ENCODE results near the gene NR1I3.
"Not testable (repeated sequence)": the region's sequence is repeated elsewhere in the genome, so short reads cannot be mapped to it uniquely, and the experiment has no call there.

The NR1I3 gene

GRCh38 chr1:161261261-161262235 lies 23.5 kb upstream of the NR1I3 start:
- H3K4me3 ChIP-seq (ENCODE audit: low read depth, low read length), result no peak overlapping the region
- H3K36me3 ChIP-seq (ENCODE audit: control insufficient read depth, insufficient read depth, low read length), result no peaks in the 10 kb centered on the region
- no peak overlapping the region for H3K27ac ChIP-seq (ENCODE audit: low read depth, low read length)
- H3K9ac ChIP-seq (ENCODE audit: low read depth, low read length), result no peak overlapping the region
- peaks cover 20% of the 10 kb centered on the region for H3K4me1 ChIP-seq (ENCODE audit: control insufficient read depth, insufficient read depth, low read length)
- H3K27me3 ChIP-seq (ENCODE audit: control insufficient read depth, insufficient read depth, low read length), result peaks cover 36% of the 10 kb centered on the region
- H3K9me3 ChIP-seq (ENCODE audit: control insufficient read depth, insufficient read depth, low read length), result peaks cover 8% of the 10 kb centered on the region

- H3K9ac ChIP-seq (ENCODE audit: low read depth, low read length), result no peak overlapping the region
- H3K9me3 ChIP-seq (ENCODE audit: control insufficient read depth, insufficient read depth, low read length), result peaks cover 8% of the 10 kb centered on the region
- H3K27ac ChIP-seq (ENCODE audit: low read depth, low read length), result no peak overlapping the region
- H3K4me1 ChIP-seq (ENCODE audit: control insufficient read depth, insufficient read depth, low read length), result peaks cover 16% of the 10 kb centered on the region
- H3K4me3 ChIP-seq (ENCODE audit: low read depth, low read length), result no peak overlapping the region
- peaks cover 36% of the 10 kb centered on the region for H3K27me3 ChIP-seq (ENCODE audit: control insufficient read depth, insufficient read depth, low read length)
- H3K36me3 ChIP-seq (ENCODE audit: control insufficient read depth, insufficient read depth, low read length), result no peaks in the 10 kb centered on the region
Observed at GRCh38 chr1:161260376-161261260, 22.6 kb upstream of the NR1I3 start.

DNA sequence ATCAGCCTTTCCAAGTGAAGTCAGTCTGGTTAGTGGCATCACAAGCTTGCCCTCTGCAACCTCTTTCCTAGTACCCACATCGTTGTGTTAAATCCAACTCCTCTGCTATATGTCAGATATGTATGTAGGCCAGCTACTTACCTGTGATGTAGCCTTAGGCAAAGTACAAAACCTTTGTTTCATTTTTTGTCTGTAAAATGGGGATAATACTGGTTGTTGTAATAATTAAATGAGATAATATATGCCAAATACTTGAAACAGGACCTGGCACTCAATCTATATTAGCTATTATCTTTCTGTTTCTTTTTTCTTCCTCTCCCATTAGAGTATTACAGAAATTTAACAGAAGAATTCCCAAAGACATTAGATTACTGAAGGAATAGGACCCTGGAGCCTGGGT lies 21.8 kb upstream of the NR1I3 start:
- H3K27me3 ChIP-seq (ENCODE audit: control insufficient read depth, insufficient read depth, low read length), result peaks cover 36% of the 10 kb centered on the region
- H3K4me3 ChIP-seq (ENCODE audit: low read depth, low read length), result no peak overlapping the region
- no peak overlapping the region for H3K27ac ChIP-seq (ENCODE audit: low read depth, low read length)
- H3K4me1 ChIP-seq (ENCODE audit: control insufficient read depth, insufficient read depth, low read length), result peaks cover 16% of the 10 kb centered on the region
- H3K36me3 ChIP-seq (ENCODE audit: control insufficient read depth, insufficient read depth, low read length), result no peaks in the 10 kb centered on the region
- H3K9me3 ChIP-seq (ENCODE audit: control insufficient read depth, insufficient read depth, low read length), result peaks cover 8% of the 10 kb centered on the region
- no peak overlapping the region for H3K9ac ChIP-seq (ENCODE audit: low read depth, low read length)

- H3K27me3 ChIP-seq (ENCODE audit: control insufficient read depth, insufficient read depth, low read length), result peaks cover 36% of the 10 kb centered on the region
- H3K36me3 ChIP-seq (ENCODE audit: control insufficient read depth, insufficient read depth, low read length), result no peaks in the 10 kb centered on the region
- no peak overlapping the region for H3K27ac ChIP-seq (ENCODE audit: low read depth, low read length)
- peak overlapping the region; percentile 75 for H3K4me3 ChIP-seq (ENCODE audit: low read depth, low read length)
- peaks cover 16% of the 10 kb centered on the region for H3K4me1 ChIP-seq (ENCODE audit: control insufficient read depth, insufficient read depth, low read length)
- peaks cover 8% of the 10 kb centered on the region for H3K9me3 ChIP-seq (ENCODE audit: control insufficient read depth, insufficient read depth, low read length)
- no peak overlapping the region for H3K9ac ChIP-seq (ENCODE audit: low read depth, low read length)
Observed at GRCh38 chr1:161259345-161259702, 21.3 kb upstream of the NR1I3 start.

- H3K9me3 ChIP-seq (ENCODE audit: control insufficient read depth, insufficient read depth, low read length), result peaks cover 8% of the 10 kb centered on the region
- H3K27ac ChIP-seq (ENCODE audit: low read depth, low read length), result no peak within 1 kb of the TSS
- H3K9ac ChIP-seq (ENCODE audit: low read depth, low read length), result no peak within 1 kb of the TSS
- H3K36me3 ChIP-seq (ENCODE audit: control insufficient read depth, insufficient read depth, low read length), result no peaks in the 10 kb centered on the region
- H3K4me1 ChIP-seq (ENCODE audit: control insufficient read depth, insufficient read depth, low read length), result peaks cover 16% of the 10 kb centered on the region
- peaks cover 36% of the 10 kb centered on the region for H3K27me3 ChIP-seq (ENCODE audit: control insufficient read depth, insufficient read depth, low read length)
- peak within 1 kb of the TSS; percentile 75 for H3K4me3 ChIP-seq (ENCODE audit: low read depth, low read length)
Observed at GRCh38 chr1:161258439-161259344, 20.7 kb upstream of the NR1I3 start, which contains the start of gene PCP4L1. TSS of gene PCP4L1 (plus strand) at chr1:161258745. CDS start at chr1:161258975, 230 bp downstream.

DNA sequence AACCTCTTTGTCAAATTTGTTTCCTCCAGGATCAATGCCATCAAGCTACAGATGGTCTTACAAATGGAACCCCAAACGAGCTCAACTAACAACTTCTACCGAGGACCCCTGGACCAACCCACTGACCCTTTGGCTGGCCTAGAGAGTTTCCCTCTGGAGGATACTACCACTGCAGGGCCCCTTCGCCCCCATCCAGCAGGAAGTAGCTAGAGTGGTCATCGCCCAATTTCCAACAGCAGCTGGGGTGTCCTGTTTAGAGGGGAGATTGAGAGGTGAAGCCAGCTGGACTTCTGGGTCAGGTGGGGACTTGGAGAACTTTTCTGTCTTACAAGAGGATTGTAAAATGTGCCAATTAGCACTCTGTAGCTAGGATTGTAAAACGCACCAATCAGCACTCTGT lies 19.1 kb upstream of the NR1I3 start:
- not testable (repeated sequence) for H3K9ac ChIP-seq (ENCODE audit: low read depth, low read length); H3K9me3 ChIP-seq (ENCODE audit: control insufficient read depth, insufficient read depth, low read length); H3K36me3 ChIP-seq (ENCODE audit: control insufficient read depth, insufficient read depth, low read length); H3K27ac ChIP-seq (ENCODE audit: low read depth, low read length); H3K4me3 ChIP-seq (ENCODE audit: low read depth, low read length)
- peaks cover 36% of the 10 kb centered on the region for H3K27me3 ChIP-seq (ENCODE audit: control insufficient read depth, insufficient read depth, low read length)
- H3K4me1 ChIP-seq (ENCODE audit: control insufficient read depth, insufficient read depth, low read length), result peaks cover 16% of the 10 kb centered on the region

DNA sequence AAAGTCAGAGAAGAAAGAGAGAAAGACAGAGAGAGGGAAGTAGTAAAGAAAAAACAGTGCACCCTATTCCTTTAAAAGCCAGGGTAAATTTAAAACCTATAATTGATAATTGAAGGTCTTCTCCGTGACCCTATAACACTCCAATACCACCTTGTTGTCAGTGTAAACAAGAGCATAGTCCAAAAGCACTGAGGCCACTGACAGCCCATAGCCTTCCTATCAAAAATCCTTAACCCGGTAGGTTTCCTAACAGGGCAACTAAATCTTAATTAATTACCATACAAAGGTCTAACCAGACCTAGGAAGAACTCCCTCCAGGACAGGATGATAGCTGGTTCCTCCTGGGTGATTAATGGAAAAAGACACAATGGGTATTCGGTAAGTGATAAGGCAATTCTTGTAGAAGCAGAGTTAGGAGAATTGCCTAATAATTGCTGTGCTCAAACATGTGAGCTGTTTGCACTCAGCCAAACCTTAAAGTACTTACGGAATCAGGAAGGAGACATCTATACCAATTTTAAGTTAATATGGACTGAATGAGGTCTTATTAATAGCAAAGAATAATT lies 18.0 kb upstream of the NR1I3 start:
- Histone ChIP-seq H3K4me1 (ENCODE audit: control insufficient read depth, insufficient read depth, low read length) (peaks cover 13% of the 10 kb centered on the region), H3K27me3 (ENCODE audit: control insufficient read depth, insufficient read depth, low read length) (peaks cover 31% of the 10 kb centered on the region)
- not testable (repeated sequence) for H3K36me3 ChIP-seq (ENCODE audit: control insufficient read depth, insufficient read depth, low read length); H3K27ac ChIP-seq (ENCODE audit: low read depth, low read length); H3K9me3 ChIP-seq (ENCODE audit: control insufficient read depth, insufficient read depth, low read length); H3K4me3 ChIP-seq (ENCODE audit: low read depth, low read length); H3K9ac ChIP-seq (ENCODE audit: low read depth, low read length)

DNA sequence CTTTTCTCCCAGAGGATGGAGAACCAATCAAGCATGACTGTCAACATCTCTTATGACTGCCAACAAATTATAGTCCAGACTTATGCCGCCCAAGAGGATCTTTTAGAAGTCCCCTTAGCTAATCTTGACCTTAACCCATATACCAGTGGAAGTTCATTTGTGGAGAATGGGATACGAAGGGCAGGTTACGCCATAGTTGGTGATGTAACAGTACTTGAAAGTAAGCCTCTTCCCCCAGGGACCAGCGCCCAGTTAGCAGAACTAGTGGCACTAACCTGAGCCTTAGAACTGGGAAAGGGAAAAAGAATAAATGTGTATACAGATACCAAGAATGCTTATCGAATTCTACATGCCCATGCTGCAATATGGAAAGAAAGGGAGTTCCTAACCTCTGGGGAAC lies 17.3 kb upstream of the NR1I3 start:
- not testable (repeated sequence) for H3K9ac ChIP-seq (ENCODE audit: low read depth, low read length); H3K4me3 ChIP-seq (ENCODE audit: low read depth, low read length); H3K27ac ChIP-seq (ENCODE audit: low read depth, low read length); H3K4me1 ChIP-seq (ENCODE audit: control insufficient read depth, insufficient read depth, low read length); H3K9me3 ChIP-seq (ENCODE audit: control insufficient read depth, insufficient read depth, low read length); H3K36me3 ChIP-seq (ENCODE audit: control insufficient read depth, insufficient read depth, low read length)
- peaks cover 23% of the 10 kb centered on the region for H3K27me3 ChIP-seq (ENCODE audit: control insufficient read depth, insufficient read depth, low read length)

GRCh38 chr1:161251579-161251978 lies 13.6 kb upstream of the NR1I3 start:
- Histone ChIP-seq H3K4me3 (ENCODE audit: low read depth, low read length) (no peak overlapping the region), H3K9me3 (ENCODE audit: control insufficient read depth, insufficient read depth, low read length) (peaks cover under 1% of the 10 kb centered on the region; the same call in 1 of the 2 replicates), H3K9ac (ENCODE audit: low read depth, low read length) (no peak overlapping the region), H3K4me1 (ENCODE audit: control insufficient read depth, insufficient read depth, low read length) (no peaks in the 10 kb centered on the region), H3K36me3 (ENCODE audit: control insufficient read depth, insufficient read depth, low read length) (no peaks in the 10 kb centered on the region), H3K27ac (ENCODE audit: low read depth, low read length) (no peak overlapping the region), H3K27me3 (ENCODE audit: control insufficient read depth, insufficient read depth, low read length) (no peaks in the 10 kb centered on the region)

- Histone ChIP-seq H3K9ac (ENCODE audit: low read depth, low read length) (no peak overlapping the region), H3K4me1 (ENCODE audit: control insufficient read depth, insufficient read depth, low read length) (no peaks in the 10 kb centered on the region), H3K9me3 (ENCODE audit: control insufficient read depth, insufficient read depth, low read length) (no peaks in the 10 kb centered on the region), H3K27ac (ENCODE audit: low read depth, low read length) (no peak overlapping the region), H3K27me3 (ENCODE audit: control insufficient read depth, insufficient read depth, low read length) (no peaks in the 10 kb centered on the region), H3K36me3 (ENCODE audit: control insufficient read depth, insufficient read depth, low read length) (no peaks in the 10 kb centered on the region), H3K4me3 (ENCODE audit: low read depth, low read length) (no peak overlapping the region)
Observed at GRCh38 chr1:161250829-161251228, 12.8 kb upstream of the NR1I3 start.

Data from HUES48 (cell line).